OCI-LY1 (cell line): ENCODE measurements around the gene DLAT.

ENCODE experiments used
- H2AFZ ChIP-seq: fragments of 200-600 bp; sonication (generic), shearing (Covaris generic); 2 replicates; pipeline ENCODE4 v1.6.0; 2014; ENCODE audit warnings: antibody characterized with exemption, mild to moderate bottlenecking, low read length
- H3F3A ChIP-seq: fragments of 200-600 bp; sonication (generic), shearing (Covaris generic); 2 replicates; pipeline ENCODE4 v1.6.0; 2014; ENCODE audit warnings: mild to moderate bottlenecking, antibody characterized with exemption, low read length, moderate library complexity; ENCODE audit not compliant: insufficient read depth
- H3K27ac ChIP-seq: fragments of 200-600 bp; sonication (generic); 2 replicates; pipeline ENCODE4 v1.5.1; 2014; ENCODE audit warnings: low read length, mixed run types, mild to moderate bottlenecking, low read depth; ENCODE audit not compliant: poor library complexity, severe bottlenecking
- H3K27me3 ChIP-seq: fragments of 200-600 bp; sonication (generic); 2 replicates; pipeline ENCODE4 v1.6.0; 2014; ENCODE audit warnings: antibody characterized with exemption, mild to moderate bottlenecking, low read length, moderate library complexity; ENCODE audit not compliant: insufficient read depth
- H3K36me3 ChIP-seq: fragments of 200-600 bp; sonication (generic); 2 replicates; pipeline ENCODE4 v1.6.1; 2014; ENCODE audit warnings: mild to moderate bottlenecking, antibody characterized with exemption, low read length, moderate library complexity, mixed read lengths; ENCODE audit not compliant: insufficient read depth
- H3K4me1 ChIP-seq: fragments of 200-600 bp; sonication (generic); 2 replicates; pipeline ENCODE4 v1.5.1; 2014; ENCODE audit warnings: mild to moderate bottlenecking, low read length, moderate library complexity; ENCODE audit not compliant: insufficient read depth, severe bottlenecking
- H3K4me2 ChIP-seq: fragments of 200-600 bp; sonication (generic), shearing (Covaris generic); 2 replicates; pipeline ENCODE4 v1.6.1; 2014; ENCODE audit warnings: low read length
- H3K4me3 ChIP-seq: fragments of 200-600 bp; sonication (generic); 2 replicates; pipeline ENCODE4 v1.5.1; 2014; ENCODE audit warnings: low read length, low read depth, mild to moderate bottlenecking, mixed read lengths; ENCODE audit not compliant: poor library complexity, severe bottlenecking
- H3K79me2 ChIP-seq: fragments of 200-600 bp; shearing (Covaris generic); 2 replicates; pipeline ENCODE4 v1.6.1; 2016; ENCODE audit warnings: mixed run types, low read length, mixed read lengths; ENCODE audit not compliant: insufficient read depth
- H3K9ac ChIP-seq: fragments of 200-600 bp; sonication (generic), shearing (Covaris generic); 2 replicates; pipeline ENCODE4 v1.6.1; 2014; ENCODE audit warnings: mild to moderate bottlenecking, low read length, mixed read lengths
- H3K9me2 ChIP-seq: fragments of 200-600 bp; sonication (generic), shearing (Covaris generic); 2 replicates; pipeline ENCODE4 v1.6.1; 2014; ENCODE audit warnings: low read depth, mild to moderate bottlenecking, low read length, mixed read lengths
- H3K9me3 ChIP-seq: fragments of 200-600 bp; shearing (Covaris generic); 2 replicates; pipeline ENCODE4 v1.6.1; 2014; ENCODE audit warnings: low read length, mixed read lengths
- H4K20me1 ChIP-seq: fragments of 200-600 bp; sonication (generic), shearing (Covaris generic); 2 replicates; pipeline ENCODE4 v1.6.0; 2016; ENCODE audit warnings: mild to moderate bottlenecking, low read length; ENCODE audit not compliant: insufficient read depth
- CTCF ChIP-seq: fragments of 200-600 bp; sonication (generic), shearing (Covaris generic); IDR thresholded peaks from 2 replicates; pipeline ENCODE4 v1.5.1; 2017; ENCODE audit warnings: mild to moderate bottlenecking, antibody characterized with exemption, low read length, moderate library complexity, mixed read lengths
- EZH2 ChIP-seq: fragments of 200-600 bp; sonication (generic), shearing (Covaris generic); IDR thresholded peaks from 2 replicates; pipeline ENCODE4 v1.8.0; 2017; ENCODE audit warnings: borderline replicate concordance, mixed run types, mild to moderate bottlenecking, antibody characterized with exemption, low read length, moderate library complexity, mixed read lengths

Gene DLAT

GRCh38 chr11:112096194-112096593, 71.0 kb downstream of the DLAT start:
- peaks cover 57% of the 10 kb centered on the region for H3K36me3 ChIP-seq
- H3K9me3 ChIP-seq: no peaks in the 10 kb centered on the region
- H3K27ac ChIP-seq: no peak overlapping the region
- H3K4me2 ChIP-seq: no peak overlapping the region
- no peaks in the 10 kb centered on the region for H3K9me2 ChIP-seq
- H4K20me1 ChIP-seq: no peaks in the 10 kb centered on the region
- H3K4me3 ChIP-seq: no peak overlapping the region
- no peaks in the 10 kb centered on the region for H3K79me2 ChIP-seq
- no peaks in the 10 kb centered on the region for H3F3A ChIP-seq
- H3K9ac ChIP-seq: no peak overlapping the region
- no peaks in the 10 kb centered on the region for H3K4me1 ChIP-seq
- H2AFZ ChIP-seq: no peak overlapping the region
- H3K27me3 ChIP-seq: no peaks in the 10 kb centered on the region
- no peak for TF ChIP-seq CTCF
- TF ChIP-seq EZH2: no peak

- Histone ChIP-seq H3K9ac (no peak overlapping the region), H3K4me1 (no peaks in the 10 kb centered on the region), H4K20me1 (no peaks in the 10 kb centered on the region), H3K4me2 (no peak overlapping the region), H3K79me2 (no peaks in the 10 kb centered on the region), H3F3A (no peaks in the 10 kb centered on the region), H3K27me3 (no peaks in the 10 kb centered on the region), H3K9me3 (no peaks in the 10 kb centered on the region), H3K36me3 (peaks cover 39% of the 10 kb centered on the region), H3K27ac (no peak overlapping the region), H2AFZ (no peak overlapping the region), H3K9me2 (no peaks in the 10 kb centered on the region), H3K4me3 (no peak overlapping the region)
- TF ChIP-seq EZH2 (no peak), CTCF (no peak)
These were observed 72.7 kb downstream of the DLAT start for GRCh38 chr11:112097734-112098528.

- Histone ChIP-seq H3K27me3 (no peaks in the 10 kb centered on the region), H3F3A (no peaks in the 10 kb centered on the region), H3K4me3 (no peak overlapping the region), H3K9me3 (no peaks in the 10 kb centered on the region), H3K27ac (no peak overlapping the region), H3K9me2 (no peaks in the 10 kb centered on the region), H4K20me1 (no peaks in the 10 kb centered on the region), H3K4me2 (no peak overlapping the region), H3K4me1 (no peaks in the 10 kb centered on the region), H3K36me3 (peaks cover 17% of the 10 kb centered on the region; the same call in 1 of the 2 replicates), H3K9ac (no peak overlapping the region), H2AFZ (no peak overlapping the region), H3K79me2 (no peaks in the 10 kb centered on the region)
- TF ChIP-seq CTCF (no peak), EZH2 (no peak)
These were observed 75.3 kb downstream of the DLAT start for GRCh38 chr11:112100462-112100861.
